ENCODE results near the gene GALT. TPM values are rescaled to one million over a fixed set of nuclear protein-coding genes. Genes with fewer than 3 reads are reported as not detected.
A peak's percentile ranks its signal among the peaks of the same experiment; 100 is the strongest.

Gene GALT
- total and polyA plus RNA-seq, 2 of the 13 experiments (the other 11 are each of a cell fraction or from before 2014, with no cell fraction given): 40.4 to 46.3 TPM

- TF ChIP-seq DZIP1 (CRISPR knock-in tag; IDR thresholded peaks at IDR 0.05) (peak; percentile 58; the same call in 1 of the 2 replicates), TFAP4 (IDR thresholded peaks at IDR 0.05; ENCODE audit: borderline replicate concordance, low read depth) (peak; percentile 10; the same call in 1 of the 2 replicates), ZNF234 (CRISPR knock-in tag; conservative IDR thresholded peaks at IDR 0.05) (no peak), U2AF1 (optimal IDR thresholded peaks at IDR 0.05; ENCODE audit: low read depth, low read length) (no peak), HOXD1 (CRISPR knock-in tag; IDR thresholded peaks at IDR 0.05) (no peak), BRD4 (CRISPR knock-in tag; IDR thresholded peaks at IDR 0.05) (peak; percentile 32; the same call in 1 of the 2 replicates), DNMT1 (CRISPR knock-in tag; IDR thresholded peaks at IDR 0.05) (peak; percentile 79; the same call in 1 of the 2 replicates), ZNF44 (CRISPR knock-in tag; IDR thresholded peaks at IDR 0.05) (0 out of 2 replicates have a peak, but pooled peaks have one; percentile 70), SMC3 (IDR thresholded peaks at IDR 0.05; ENCODE audit: low read length) (no peak), HDAC2 (CRISPR knock-in tag; IDR thresholded peaks at IDR 0.05) (peak; percentile 57; the same call in 1 of the 2 replicates), ZNF431 (CRISPR knock-in tag; IDR thresholded peaks at IDR 0.05; ENCODE audit: borderline replicate concordance, low read depth) (no peak; the same call in 1 of the 2 replicates), CEBPG (CRISPR knock-in tag; IDR thresholded peaks at IDR 0.05) (peak; percentile 18; the same call in 1 of the 2 replicates), ETV6 (CRISPR knock-in tag; conservative IDR thresholded peaks at IDR 0.05) (0 out of 2 replicates have a peak, but pooled peaks have one; percentile 66), ZNF224 (CRISPR knock-in tag; IDR thresholded peaks at IDR 0.05) (no peak), PLRG1 (conservative IDR thresholded peaks at IDR 0.05) (no peak), NCOA2 (CRISPR knock-in tag; IDR thresholded peaks at IDR 0.05) (no peak; the same call in 1 of the 2 replicates), ZNF382 (CRISPR knock-in tag; IDR thresholded peaks at IDR 0.05; ENCODE audit: borderline replicate concordance) (no peak), ZNF333 (CRISPR knock-in tag; IDR thresholded peaks at IDR 0.05; ENCODE audit: borderline replicate concordance) (no peak), ZNF580 (CRISPR knock-in tag; IDR thresholded peaks at IDR 0.05; ENCODE audit: borderline replicate concordance, low read depth) (no peak)
- TF ChIP-seq, protein P1, sequence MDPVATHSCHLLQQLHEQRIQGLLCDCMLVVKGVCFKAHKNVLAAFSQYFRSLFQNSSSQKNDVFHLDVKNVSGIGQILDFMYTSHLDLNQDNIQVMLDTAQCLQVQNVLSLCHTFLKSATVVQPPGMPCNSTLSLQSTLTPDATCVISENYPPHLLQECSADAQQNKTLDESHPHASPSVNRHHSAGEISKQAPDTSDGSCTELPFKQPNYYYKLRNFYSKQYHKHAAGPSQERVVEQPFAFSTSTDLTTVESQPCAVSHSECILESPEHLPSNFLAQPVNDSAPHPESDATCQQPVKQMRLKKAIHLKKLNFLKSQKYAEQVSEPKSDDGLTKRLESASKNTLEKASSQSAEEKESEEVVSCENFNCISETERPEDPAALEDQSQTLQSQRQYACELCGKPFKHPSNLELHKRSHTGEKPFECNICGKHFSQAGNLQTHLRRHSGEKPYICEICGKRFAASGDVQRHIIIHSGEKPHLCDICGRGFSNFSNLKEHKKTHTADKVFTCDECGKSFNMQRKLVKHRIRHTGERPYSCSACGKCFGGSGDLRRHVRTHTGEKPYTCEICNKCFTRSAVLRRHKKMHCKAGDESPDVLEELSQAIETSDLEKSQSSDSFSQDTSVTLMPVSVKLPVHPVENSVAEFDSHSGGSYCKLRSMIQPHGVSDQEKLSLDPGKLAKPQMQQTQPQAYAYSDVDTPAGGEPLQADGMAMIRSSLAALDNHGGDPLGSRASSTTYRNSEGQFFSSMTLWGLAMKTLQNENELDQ (CRISPR knock-in tag; IDR thresholded peaks at IDR 0.05; ENCODE audit: borderline replicate concordance): no peak
- TF ChIP-seq, protein P2, sequence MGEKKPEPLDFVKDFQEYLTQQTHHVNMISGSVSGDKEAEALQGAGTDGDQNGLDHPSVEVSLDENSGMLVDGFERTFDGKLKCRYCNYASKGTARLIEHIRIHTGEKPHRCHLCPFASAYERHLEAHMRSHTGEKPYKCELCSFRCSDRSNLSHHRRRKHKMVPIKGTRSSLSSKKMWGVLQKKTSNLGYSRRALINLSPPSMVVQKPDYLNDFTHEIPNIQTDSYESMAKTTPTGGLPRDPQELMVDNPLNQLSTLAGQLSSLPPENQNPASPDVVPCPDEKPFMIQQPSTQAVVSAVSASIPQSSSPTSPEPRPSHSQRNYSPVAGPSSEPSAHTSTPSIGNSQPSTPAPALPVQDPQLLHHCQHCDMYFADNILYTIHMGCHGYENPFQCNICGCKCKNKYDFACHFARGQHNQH (CRISPR knock-in tag; IDR thresholded peaks at IDR 0.05): peak; percentile 60; the same call in 1 of the 2 replicates
- TF ChIP-seq, protein P3, sequence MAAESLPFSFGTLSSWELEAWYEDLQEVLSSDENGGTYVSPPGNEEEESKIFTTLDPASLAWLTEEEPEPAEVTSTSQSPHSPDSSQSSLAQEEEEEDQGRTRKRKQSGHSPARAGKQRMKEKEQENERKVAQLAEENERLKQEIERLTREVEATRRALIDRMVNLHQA (CRISPR knock-in tag; IDR thresholded peaks at IDR 0.05): no peak
Observed at GRCh38 chr9:34637356-34638137, 8.9 kb upstream of the GALT start, which contains the start of gene SIGMAR1 (continued).

Measured in HepG2 (cell line).